ENCODE measurements around the gene WHRN.

GRCh38 chr9:114405294-114406034 is 99.8 kb downstream of the WHRN start:
- no peak for TF ChIP-seq ZNF274 (IDR thresholded peaks at IDR 0.05; ENCODE audit: low read depth, low read length)
- no peak for TF ChIP-seq SUZ12 (IDR thresholded peaks at IDR 0.05; ENCODE audit: extremely low read depth, insufficient read depth, insufficient read length)

All from NT2/D1 (cell line).